Measurements from ENCODE around the gene MSI1. TPM values are rescaled to one million over a fixed set of nuclear protein-coding genes. Genes with fewer than 3 reads are reported as not detected.

The MSI1 gene
- total RNA-seq, 1 donor from 2014 or later, result 27.6 TPM

- DNase-seq (ENCODE audit: low spot score), result peak; percentile 55
Observed at GRCh38 chr12:120367233-120367923, 1.6 kb downstream of the MSI1 start.

GRCh38 chr12:120366845-120367232 lies 2.1 kb downstream of the MSI1 start:
- peaks cover 45% of the 10 kb centered on the region for H3K4me1 Mint-ChIP-seq (ENCODE audit: unreplicated experiment)
- H3K4me3 Mint-ChIP-seq (ENCODE audit: unreplicated experiment), result peak overlapping the region; percentile 78
- peaks cover 27% of the 10 kb centered on the region for H3K36me3 Mint-ChIP-seq (ENCODE audit: low read depth, unreplicated experiment)
- H3K27me3 Mint-ChIP-seq (ENCODE audit: unreplicated experiment), result peaks cover 30% of the 10 kb centered on the region
- TF ChIP-seq CTCF (IDR thresholded peaks at IDR 0.05; ENCODE audit: unreplicated experiment), result peak; percentile 46
- H3K27ac Mint-ChIP-seq (ENCODE audit: unreplicated experiment), result peak overlapping the region; percentile 32
- no peaks in the 10 kb centered on the region for H3K9me3 Mint-ChIP-seq (ENCODE audit: unreplicated experiment)
- DNase-seq (ENCODE audit: low spot score), result no peak

More at GRCh38 chr12:120367233-120367923, 1.6 kb downstream of the MSI1 start:
- Mint-ChIP-seq H3K36me3 (ENCODE audit: low read depth, unreplicated experiment) (peaks cover 27% of the 10 kb centered on the region), H3K27me3 (ENCODE audit: unreplicated experiment) (peaks cover 28% of the 10 kb centered on the region), H3K4me1 (ENCODE audit: unreplicated experiment) (peaks cover 42% of the 10 kb centered on the region), H3K9me3 (ENCODE audit: unreplicated experiment) (no peaks in the 10 kb centered on the region), H3K4me3 (ENCODE audit: unreplicated experiment) (peak overlapping the region; percentile 88), H3K27ac (ENCODE audit: unreplicated experiment) (no peak overlapping the region)
- TF ChIP-seq CTCF (IDR thresholded peaks at IDR 0.05; ENCODE audit: unreplicated experiment), result peak; percentile 39

DNA sequence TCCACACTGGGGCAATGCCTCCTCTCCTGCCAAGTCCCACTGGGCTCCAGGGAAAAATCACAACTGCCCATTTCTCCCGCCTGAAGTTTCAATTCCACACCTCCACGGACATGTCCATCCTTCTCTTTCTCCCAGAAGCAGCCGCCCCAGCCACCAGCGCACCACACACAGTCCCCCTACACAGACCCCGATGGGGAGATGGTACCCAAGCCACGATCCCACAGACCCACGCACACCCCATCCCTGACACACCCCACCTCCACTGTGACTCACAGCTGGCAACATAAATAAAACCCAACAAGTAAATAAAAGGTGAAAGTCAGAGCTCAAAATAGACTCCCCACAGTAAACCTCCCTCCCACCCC lies 2.6 kb downstream of the MSI1 start:
- Mint-ChIP-seq H3K36me3 (ENCODE audit: low read depth, unreplicated experiment) (peaks cover 27% of the 10 kb centered on the region), H3K4me1 (ENCODE audit: unreplicated experiment) (peaks cover 44% of the 10 kb centered on the region), H3K27me3 (ENCODE audit: unreplicated experiment) (peaks cover 30% of the 10 kb centered on the region), H3K9me3 (ENCODE audit: unreplicated experiment) (no peaks in the 10 kb centered on the region), H3K27ac (ENCODE audit: unreplicated experiment) (peak overlapping the region; percentile 33), H3K4me3 (ENCODE audit: unreplicated experiment) (peak overlapping the region; percentile 78)
- no peak for TF ChIP-seq CTCF (IDR thresholded peaks at IDR 0.05; ENCODE audit: unreplicated experiment)
- DNase-seq (ENCODE audit: low spot score), result no peak

- no peak for DNase-seq (ENCODE audit: low spot score)
- no peaks in the 10 kb centered on the region for H3K9me3 Mint-ChIP-seq (ENCODE audit: unreplicated experiment)
- no peak overlapping the region for H3K27ac Mint-ChIP-seq (ENCODE audit: unreplicated experiment)
- H3K4me3 Mint-ChIP-seq (ENCODE audit: unreplicated experiment), result peak overlapping the region; percentile 78
- peaks cover 29% of the 10 kb centered on the region for H3K27me3 Mint-ChIP-seq (ENCODE audit: unreplicated experiment)
- TF ChIP-seq CTCF (IDR thresholded peaks at IDR 0.05; ENCODE audit: unreplicated experiment), result no peak
- H3K4me1 Mint-ChIP-seq (ENCODE audit: unreplicated experiment), result peaks cover 39% of the 10 kb centered on the region
- H3K36me3 Mint-ChIP-seq (ENCODE audit: low read depth, unreplicated experiment), result peaks cover 27% of the 10 kb centered on the region
Observed at GRCh38 chr12:120365675-120366340, 3.2 kb downstream of the MSI1 start.

- no peak overlapping the region for H3K27ac Mint-ChIP-seq (ENCODE audit: unreplicated experiment)
- H3K9me3 Mint-ChIP-seq (ENCODE audit: unreplicated experiment), result no peaks in the 10 kb centered on the region
- H3K4me3 Mint-ChIP-seq (ENCODE audit: unreplicated experiment), result no peak overlapping the region
- DNase-seq (ENCODE audit: low spot score), result no peak
- H3K27me3 Mint-ChIP-seq (ENCODE audit: unreplicated experiment), result peaks cover 27% of the 10 kb centered on the region
- H3K4me1 Mint-ChIP-seq (ENCODE audit: unreplicated experiment), result peaks cover 36% of the 10 kb centered on the region
- peaks cover 19% of the 10 kb centered on the region for H3K36me3 Mint-ChIP-seq (ENCODE audit: low read depth, unreplicated experiment)
- no peak for TF ChIP-seq CTCF (IDR thresholded peaks at IDR 0.05; ENCODE audit: unreplicated experiment)
Observed at GRCh38 chr12:120364487-120364886, 4.5 kb downstream of the MSI1 start.

All from endothelial cell (in vitro differentiated cells).